Fibroblast of lung (primary cell): Measurements from ENCODE around the gene RAB30. TPM values are rescaled to one million over a fixed set of nuclear protein-coding genes. Genes with fewer than 3 reads are reported as not detected.

Source experiments
- DNase-seq, 2 donors: peaks; one replicate each; pipeline versions ENCODE4 v3.0.0 to v3.0.0-alpha.2; 2010; ENCODE audit warnings: low read depth in 2 of 2
- H2AFZ ChIP-seq: 2 replicates; pipeline ENCODE4 v1.5.1; 2012; ENCODE audit warnings: low read length, control low read depth, inconsistent platforms
- H3K27ac ChIP-seq: 2 replicates; pipeline ENCODE4 v1.5.1; 2011; ENCODE audit warnings: low read length, control low read depth; ENCODE audit not compliant: insufficient read depth
- H3K27me3 ChIP-seq: 2 replicates; pipeline ENCODE4 v1.5.1; 2011; ENCODE audit warnings: mild to moderate bottlenecking, low read length; ENCODE audit not compliant: control insufficient read depth, insufficient read depth
- H3K36me3 ChIP-seq: 2 replicates; pipeline ENCODE4 v1.5.1; 2011; ENCODE audit warnings: low read length; ENCODE audit not compliant: control insufficient read depth, insufficient read depth
- H3K4me1 ChIP-seq: 2 replicates; pipeline ENCODE4 v1.5.1; 2011; ENCODE audit warnings: low read length; ENCODE audit not compliant: control insufficient read depth, insufficient read depth; ENCODE audit errors: extremely low read depth
- H3K4me2 ChIP-seq: 2 replicates; pipeline ENCODE4 v1.5.1; 2011; ENCODE audit warnings: low read length, control low read depth; ENCODE audit not compliant: insufficient read depth; ENCODE audit errors: extremely low read depth
- H3K4me3 ChIP-seq, 4 experiments: fragments of 200-600 bp in 1 of 4; sonication (generic) in 1 of 4; replicated peaks in 1 of 4; 2 replicates each; pipeline ENCODE4 v1.5.1; 2011 to 2016; ENCODE audit warnings: low read length in 4 of 4, low read depth in 3 of 4, mild to moderate bottlenecking in 3 of 4, control low read depth in 2 of 4, inconsistent platforms in 1 of 4, mixed read lengths in 1 of 4; ENCODE audit not compliant: insufficient read depth in 1 of 4; ENCODE audit errors: control extremely low read depth in 1 of 4
- H3K79me2 ChIP-seq: 2 replicates; pipeline ENCODE4 v1.5.1; 2012; ENCODE audit warnings: mild to moderate bottlenecking, low read length, inconsistent platforms; ENCODE audit not compliant: control insufficient read depth, insufficient read depth
- H3K9ac ChIP-seq: 2 replicates; pipeline ENCODE4 v1.5.1; 2011; ENCODE audit warnings: mild to moderate bottlenecking, low read length, control low read depth; ENCODE audit not compliant: insufficient read depth
- H3K9me3 ChIP-seq: 2 replicates; pipeline ENCODE4 v1.5.1; 2012; ENCODE audit warnings: low read depth, low read length; ENCODE audit not compliant: control insufficient read depth, insufficient read depth
- H4K20me1 ChIP-seq: 2 replicates; pipeline ENCODE4 v1.5.1; 2011; ENCODE audit warnings: low read length; ENCODE audit not compliant: control insufficient read depth, insufficient read depth; ENCODE audit errors: extremely low read depth
- CTCF ChIP-seq, 2 donors: IDR thresholded peaks in 1 of 2; conservative IDR thresholded peaks in 1 of 2; 1 replicate in 1 of 2; 2 replicates in 1 of 2; pipeline ENCODE4 v1.5.1; 2011 to 2012; ENCODE audit warnings: low read length in 2 of 2, control low read depth in 1 of 2, inconsistent platforms in 1 of 2, low read depth in 1 of 2, mild to moderate bottlenecking in 1 of 2
- EZH2 ChIP-seq: IDR thresholded peaks from 2 replicates; pipeline ENCODE4 v1.5.1; 2012; ENCODE audit warnings: low read length, control low read depth, mild to moderate bottlenecking; ENCODE audit errors: missing control alignments
- polyA plus RNA-seq, 2 donors: library from polyadenylated mRNA; depleted of rRNA in 1 of 2; stranded (reverse) in 1 of 2; unstranded in 1 of 2; fragments of >200 nt; gene quantifications; 2 replicates each; pipeline ENCODE4 v1.2.1, GENCODE V29; 2011 to 2012; ENCODE audit warnings: missing spikeins in 1 of 2
- total RNA-seq: library from RNA; depleted of rRNA; stranded (reverse); fragments of >200 nt; gene quantifications from 2 replicates; pipeline ENCODE4 v1.2.1, GENCODE V29; 2014

Gene RAB30
- total and polyA plus RNA-seq, 2 donors (not counting 1 experiment from before 2014, with no cell fraction given) = 33.9 to 45.2 TPM

- H3K36me3 ChIP-seq = peaks cover 2% of the 10 kb centered on the region
- H2AFZ ChIP-seq = no peak overlapping the region
- DNase-seq = no peak
- no peak overlapping the region for H3K4me2 ChIP-seq
- no peak overlapping the region for H3K27ac ChIP-seq
- no peaks in the 10 kb centered on the region for H3K9me3 ChIP-seq
- no peaks in the 10 kb centered on the region for H4K20me1 ChIP-seq
- no peaks in the 10 kb centered on the region for H3K79me2 ChIP-seq
- H3K4me1 ChIP-seq = peaks cover 9% of the 10 kb centered on the region
- no peaks in the 10 kb centered on the region for H3K27me3 ChIP-seq
- no peak overlapping the region for H3K4me3 ChIP-seq
- no peak for TF ChIP-seq EZH2
- no peak for TF ChIP-seq CTCF (conservative IDR thresholded peaks at IDR 0.05 in 1 of 2, IDR thresholded peaks at IDR 0.05 in 1 of 2; ENCODE audit: low read depth in 1 of 2, low read length in 2 of 2)
- no peak overlapping the region for H3K9ac ChIP-seq
These were observed 79.5 kb downstream of the RAB30 start for GRCh38 chr11:82992223-82992622.

GRCh38 chr11:82989628-82990404, 81.9 kb downstream of the RAB30 start:
- DNase-seq = no peak
- Histone ChIP-seq H3K79me2 (no peaks in the 10 kb centered on the region), H2AFZ (no peak overlapping the region), H3K9me3 (no peaks in the 10 kb centered on the region), H3K4me1 (peaks cover 7% of the 10 kb centered on the region), H3K36me3 (peaks cover 2% of the 10 kb centered on the region), H3K4me3 (no peak overlapping the region), H3K27me3 (no peaks in the 10 kb centered on the region), H4K20me1 (no peaks in the 10 kb centered on the region), H3K27ac (no peak overlapping the region), H3K4me2 (no peak overlapping the region), H3K9ac (no peak overlapping the region)
- TF ChIP-seq EZH2 (no peak), CTCF (conservative IDR thresholded peaks at IDR 0.05 in 1 of 2, IDR thresholded peaks at IDR 0.05 in 1 of 2; ENCODE audit: low read depth in 1 of 2, low read length in 2 of 2) (no peak)

- Histone ChIP-seq H3K9me3 (no peaks in the 10 kb centered on the region), H3K9ac (no peak overlapping the region), H4K20me1 (no peaks in the 10 kb centered on the region), H3K4me2 (no peak overlapping the region), H3K27ac (no peak overlapping the region), H2AFZ (no peak overlapping the region), H3K4me3 (no peak overlapping the region), H3K4me1 (peaks cover 2% of the 10 kb centered on the region), H3K36me3 (peaks cover 2% of the 10 kb centered on the region), H3K79me2 (no peaks in the 10 kb centered on the region), H3K27me3 (no peaks in the 10 kb centered on the region)
- peak in 1 of 2 donors; percentile 15 for DNase-seq
- no peak for TF ChIP-seq EZH2
- TF ChIP-seq CTCF (conservative IDR thresholded peaks at IDR 0.05 in 1 of 2, IDR thresholded peaks at IDR 0.05 in 1 of 2; ENCODE audit: low read depth in 1 of 2, low read length in 2 of 2) = no peak
These were observed 82.6 kb downstream of the RAB30 start for GRCh38 chr11:82988936-82989627.
